HS-5 (cell line): ENCODE measurements around the gene STX4.

Source experiments
- DNase-seq: peaks from one replicate; pipeline ENCODE4 v3.0.0-alpha.2; 2012; ENCODE audit warnings: low read depth

STX4 gene

GRCh38 chr16:31020536-31020935 is 12.8 kb upstream of the STX4 start:
- no peak for DNase-seq

DNA sequence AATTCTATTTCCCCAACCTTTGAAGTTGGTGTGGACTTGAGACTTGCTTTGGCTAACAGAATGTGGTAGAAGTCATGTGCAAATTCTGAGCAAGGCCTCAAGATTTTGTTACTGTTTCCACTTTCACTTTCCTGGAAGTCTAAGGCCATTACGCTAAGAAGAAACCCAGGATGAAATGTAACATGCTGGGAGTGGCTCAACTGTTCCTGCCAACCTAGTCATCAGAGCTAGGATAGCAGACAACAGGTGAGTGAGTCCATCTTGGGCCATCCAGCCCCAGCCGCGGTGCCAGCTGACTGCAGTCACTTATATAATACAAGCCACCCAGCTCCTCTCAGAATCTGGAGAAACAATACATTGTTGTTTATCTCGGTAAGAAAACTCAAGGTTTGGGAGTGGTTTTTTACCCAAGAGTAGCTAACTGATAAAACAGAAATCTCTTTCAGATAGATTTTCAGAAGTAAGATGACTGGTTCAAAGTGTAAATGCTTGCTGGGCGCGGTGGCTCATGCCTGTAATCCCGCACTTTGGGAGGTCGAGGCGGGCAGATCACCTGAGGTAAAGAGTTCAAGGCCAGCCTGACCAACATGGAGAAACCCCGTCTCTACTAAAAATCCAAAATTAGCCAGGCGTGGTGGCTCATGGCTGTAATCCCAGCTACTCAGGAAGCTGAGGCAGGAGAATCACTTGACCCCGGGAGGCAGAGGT is 10.7 kb upstream of the STX4 start:
- no peak for DNase-seq

- DNase-seq = no peak
Observed at GRCh38 chr16:31023252-31023602, 10.1 kb upstream of the STX4 start.

DNA sequence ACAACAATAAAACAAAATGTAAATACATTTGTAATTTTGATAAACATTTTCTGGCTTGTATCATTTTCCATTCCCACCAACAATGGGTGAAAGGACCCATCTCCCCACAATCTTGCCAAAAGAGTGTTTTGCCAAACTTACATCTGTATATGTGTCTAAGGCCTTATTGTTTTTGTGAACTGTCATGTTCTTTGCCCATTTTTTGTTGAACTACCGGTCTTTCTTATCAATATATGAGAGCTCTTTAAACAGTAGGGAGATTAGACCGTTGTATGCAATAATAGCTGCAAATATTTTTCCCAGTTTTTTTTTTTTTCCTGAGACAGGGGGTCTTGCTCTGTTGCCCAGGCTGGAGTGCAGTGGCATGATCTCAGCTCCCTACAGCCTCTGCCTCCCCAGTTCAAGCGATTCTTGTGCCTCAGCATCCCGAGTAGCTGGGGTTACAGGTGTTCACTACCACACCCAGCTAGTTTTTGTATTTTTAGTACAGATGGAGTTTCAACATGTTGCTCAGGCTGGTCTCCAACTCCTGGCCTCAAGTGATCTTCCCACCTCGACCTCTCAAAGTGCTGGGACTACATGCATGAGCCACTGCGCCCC is 9.6 kb upstream of the STX4 start:
- DNase-seq = no peak

DNA sequence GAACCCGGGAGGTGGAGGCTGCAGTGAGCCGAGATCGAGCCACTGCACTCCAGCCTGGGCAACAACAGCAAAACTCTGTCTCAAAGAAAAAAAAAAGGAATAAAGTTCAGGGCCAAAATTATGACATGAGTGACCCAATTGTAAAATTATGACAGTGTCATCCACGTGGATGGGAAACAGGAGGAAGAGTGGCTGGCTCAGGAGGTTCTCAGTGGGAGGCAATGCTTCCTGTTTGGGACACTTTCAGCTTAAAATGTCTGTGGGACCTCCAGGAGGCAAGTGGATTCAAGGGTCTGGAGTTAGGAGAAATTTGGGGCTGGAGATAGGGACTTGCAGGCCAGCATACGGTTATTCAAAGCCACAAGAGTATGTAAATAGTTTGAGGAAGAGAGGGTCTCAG is 8.0 kb upstream of the STX4 start:
- no peak for DNase-seq

- no peak for DNase-seq
Observed at GRCh38 chr16:31029272-31029671, 4.1 kb upstream of the STX4 start.

DNA sequence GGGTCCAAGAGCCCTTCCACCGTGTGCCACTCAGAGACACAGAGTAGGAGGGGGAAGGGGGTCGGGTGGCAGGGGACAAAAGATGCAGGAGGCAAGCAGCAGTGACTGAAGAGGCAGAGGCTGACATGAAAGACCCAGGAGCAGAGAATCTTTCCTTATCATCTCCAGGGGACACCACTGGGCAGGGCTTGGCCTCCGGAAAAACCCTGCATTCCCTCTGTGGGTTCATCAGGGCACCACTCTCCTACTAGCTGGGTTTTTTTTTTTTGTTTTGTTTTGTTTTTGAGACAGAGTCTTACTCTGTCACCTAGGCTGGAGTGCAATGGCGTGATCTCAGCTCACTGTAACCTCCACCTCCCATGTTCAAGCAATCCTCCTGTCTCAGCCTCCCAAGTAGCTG is 2.1 kb upstream of the STX4 start:
- no peak for DNase-seq

DNA sequence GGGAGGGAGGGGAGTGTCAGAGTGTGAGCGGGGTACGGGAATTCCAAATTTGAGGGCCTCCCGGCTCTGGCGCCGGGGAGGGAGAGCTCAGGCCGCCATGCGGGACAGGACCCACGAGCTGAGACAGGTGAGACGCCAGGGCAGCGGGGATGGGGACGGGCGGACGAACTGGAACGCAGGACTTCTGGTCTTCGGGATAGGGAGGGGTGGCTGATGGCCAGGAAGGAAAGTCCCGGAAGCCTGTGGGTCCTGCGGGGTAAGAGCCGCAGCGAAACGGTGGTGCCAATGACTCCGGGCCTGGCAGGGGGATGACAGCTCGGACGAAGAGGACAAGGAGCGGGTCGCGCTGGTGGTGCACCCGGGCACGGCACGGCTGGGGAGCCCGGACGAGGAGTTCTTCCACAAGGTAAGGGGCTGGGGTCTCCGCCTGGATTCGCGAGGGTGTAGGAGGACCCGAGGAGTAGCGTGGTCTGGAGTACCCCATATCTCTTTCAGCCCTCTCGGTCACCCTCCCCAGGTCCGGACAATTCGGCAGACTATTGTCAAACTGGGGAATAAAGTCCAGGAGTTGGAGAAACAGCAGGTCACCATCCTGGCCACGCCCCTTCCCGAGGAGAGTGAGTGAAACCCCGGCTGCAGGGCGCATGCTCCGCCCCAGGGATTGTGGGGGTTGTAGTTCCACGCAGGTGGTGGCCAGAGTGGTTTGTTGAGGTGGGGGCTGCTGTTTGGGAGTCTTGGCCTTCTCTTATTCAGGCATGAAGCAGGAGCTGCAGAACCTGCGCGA is 543 bp downstream of the STX4 start:
- peak; percentile 35 for DNase-seq

- DNase-seq = no peak
Observed at GRCh38 chr16:31036691-31037090, 3.3 kb downstream of the STX4 start.

GRCh38 chr16:31038993-31039392 is 5.6 kb downstream of the STX4 start:
- DNase-seq = no peak

DNA sequence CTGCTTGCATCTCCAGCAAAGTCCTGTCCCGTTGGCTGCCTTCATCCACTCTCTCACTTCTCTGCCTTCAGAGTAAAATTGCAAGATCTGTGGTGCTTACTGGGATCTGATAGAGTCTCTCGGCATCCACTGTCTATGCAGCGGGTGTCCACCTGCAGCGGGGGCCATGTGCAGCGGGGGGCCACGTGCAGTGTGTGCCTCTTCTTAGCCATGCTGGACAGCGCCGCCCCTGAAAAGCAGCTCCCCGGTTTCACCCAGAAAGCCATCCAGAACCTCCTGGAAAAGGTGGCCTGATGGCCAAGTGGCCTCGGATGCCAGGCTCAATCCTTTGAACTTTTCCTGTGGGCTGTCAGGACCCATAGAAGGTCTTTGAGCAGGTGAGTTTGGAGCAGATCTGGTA is 9.5 kb downstream of the STX4 start:
- no peak for DNase-seq

- no peak for DNase-seq
Observed at GRCh38 chr16:31043352-31043751, 10.0 kb downstream of the STX4 start.

- DNase-seq = no peak
Observed at GRCh38 chr16:31043898-31044481, 10.6 kb downstream of the STX4 start.

GRCh38 chr16:31050280-31051030 is 17.1 kb downstream of the STX4 start:
- no peak for DNase-seq

DNA sequence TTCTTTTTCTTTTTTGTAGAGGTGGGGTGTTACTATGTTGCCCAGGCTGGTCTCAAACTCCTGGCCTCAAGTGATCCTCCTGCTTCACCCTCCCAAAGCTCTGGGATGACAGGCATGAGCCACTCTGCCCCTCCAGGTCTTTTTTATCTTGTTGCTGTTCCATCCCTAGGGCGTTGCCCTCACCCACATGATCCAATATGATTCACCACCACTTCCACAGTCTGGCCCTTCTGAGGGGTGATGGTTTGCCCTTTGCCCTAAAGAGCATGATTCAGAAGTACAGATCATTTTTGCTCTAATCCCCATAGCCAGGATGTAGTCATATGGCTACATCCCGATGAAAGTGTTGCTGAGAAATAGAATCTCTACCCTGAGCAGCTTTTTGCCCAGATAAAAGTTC is 18.8 kb downstream of the STX4 start:
- peak; percentile 96 for DNase-seq

DNA sequence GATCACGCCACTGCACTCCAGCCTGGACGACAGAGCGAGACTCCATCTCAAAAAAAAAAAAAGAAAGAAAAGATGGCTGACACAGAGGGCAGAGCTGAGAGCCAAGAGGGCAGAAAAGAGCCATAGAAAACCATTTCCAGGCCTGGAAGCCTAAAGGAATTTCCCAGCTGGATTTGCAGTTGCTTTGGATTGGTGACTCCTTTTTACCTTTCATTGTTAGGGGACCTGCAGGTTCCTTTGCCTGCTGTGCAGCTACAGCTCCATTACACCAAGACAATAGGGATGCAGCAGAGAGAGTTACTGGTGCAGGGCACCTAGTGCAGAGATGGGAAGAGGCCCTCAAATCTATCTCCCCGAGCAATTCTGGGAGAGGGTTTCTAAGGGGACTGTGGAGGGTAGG is 22.3 kb downstream of the STX4 start:
- DNase-seq = no peak

DNA sequence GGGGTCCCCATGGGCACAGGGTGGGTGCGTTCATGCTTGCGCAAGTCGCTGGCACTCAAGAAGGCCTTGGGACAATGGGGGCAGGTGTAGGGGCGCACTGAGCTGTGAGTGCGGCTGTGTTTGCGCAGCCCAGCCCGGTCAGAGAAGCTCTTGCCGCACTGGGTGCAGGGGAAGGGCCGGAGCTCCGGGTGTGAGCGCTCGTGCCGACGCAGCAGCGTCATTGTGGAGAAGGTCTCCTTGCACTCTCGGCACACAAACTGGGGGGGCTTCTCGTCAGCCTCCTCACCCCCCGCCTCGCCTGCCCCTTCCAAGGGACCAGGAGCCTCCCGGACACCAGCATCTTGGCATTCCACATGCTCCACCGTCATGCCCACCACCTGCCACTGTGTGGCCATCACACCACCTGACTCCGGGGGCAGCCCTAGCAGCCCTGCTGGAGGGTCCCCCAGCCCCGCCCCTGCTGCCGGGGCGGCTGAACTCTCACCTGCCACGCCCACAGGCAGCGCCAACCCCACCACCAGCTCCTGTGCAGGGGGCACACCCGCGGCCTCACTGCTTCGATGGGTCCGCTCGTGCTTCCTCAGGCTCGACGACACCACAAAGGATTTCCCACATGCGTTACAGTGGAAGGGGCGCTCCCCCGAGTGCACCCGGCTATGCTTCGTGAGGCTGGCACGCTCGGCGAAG is 27.9 kb downstream of the STX4 start:
- DNase-seq = no peak

- DNase-seq = no peak
Observed at GRCh38 chr16:31061813-31062440, 28.6 kb downstream of the STX4 start.

GRCh38 chr16:31063495-31063842 is 30.1 kb downstream of the STX4 start:
- DNase-seq = no peak

- no peak for DNase-seq
Observed at GRCh38 chr16:31063843-31064611, 30.7 kb downstream of the STX4 start.
